GM12865 (cell line): ENCODE results near the gene ICAM3.
"Not testable (repeated sequence)": the region's sequence is repeated elsewhere in the genome, so short reads cannot be mapped to it uniquely, and the experiment has no call there.

Source experiments
- DNase-seq: peaks from one replicate; pipeline ENCODE4 v3.0.0; 2010; ENCODE audit warnings: low read depth
- H3K4me3 ChIP-seq: 2 replicates; pipeline ENCODE4 v1.5.1; 2011; ENCODE audit warnings: mild to moderate bottlenecking, low read depth, low read length, control low read depth
- CTCF ChIP-seq: IDR thresholded peaks from 2 replicates; pipeline ENCODE4 v1.5.1; 2011; ENCODE audit warnings: low read length, control low read depth, low read depth, inconsistent platforms; ENCODE audit not compliant: insufficient read depth; ENCODE audit errors: missing control alignments

ICAM3 gene

GRCh38 chr19:10374931-10375330 lies 35.5 kb upstream of the ICAM3 start:
- TF ChIP-seq CTCF, result no peak
- H3K4me3 ChIP-seq, result no peak overlapping the region
- no peak for DNase-seq

- TF ChIP-seq CTCF, result no peak
- DNase-seq, result no peak
Measured at GRCh38 chr19:10372690-10373089, 33.3 kb upstream of the ICAM3 start.

GRCh38 chr19:10368101-10368803 lies 28.8 kb upstream of the ICAM3 start:
- H3K4me3 ChIP-seq, result no peak overlapping the region
- no peak for TF ChIP-seq CTCF
- DNase-seq, result no peak

More at GRCh38 chr19:10372690-10373089, 33.3 kb upstream of the ICAM3 start:
- H3K4me3 ChIP-seq, result no peak overlapping the region

- H3K4me3 ChIP-seq, DNase-seq: not testable (repeated sequence)
Measured at GRCh38 chr19:10366950-10367512, 27.6 kb upstream of the ICAM3 start.

- no peak for TF ChIP-seq CTCF
- no peak overlapping the region for H3K4me3 ChIP-seq
- DNase-seq, result no peak
Measured at GRCh38 chr19:10365518-10365917, 26.1 kb upstream of the ICAM3 start.

- H3K4me3 ChIP-seq, result no peak overlapping the region
- TF ChIP-seq CTCF, result no peak
Measured at GRCh38 chr19:10364644-10365043, 25.2 kb upstream of the ICAM3 start.

GRCh38 chr19:10363789-10364281 lies 24.4 kb upstream of the ICAM3 start:
- no peak for TF ChIP-seq CTCF
- DNase-seq, result no peak
- no peak overlapping the region for H3K4me3 ChIP-seq

More at GRCh38 chr19:10364644-10365043, 25.2 kb upstream of the ICAM3 start:
- no peak for DNase-seq
